Measurements from ENCODE around the gene AICDA. TPM values are rescaled to one million over a fixed set of nuclear protein-coding genes. Genes with fewer than 3 reads are reported as not detected.

AICDA gene
- total RNA-seq, 1 experiment from 2014 or later = 0.22 TPM

DNA sequence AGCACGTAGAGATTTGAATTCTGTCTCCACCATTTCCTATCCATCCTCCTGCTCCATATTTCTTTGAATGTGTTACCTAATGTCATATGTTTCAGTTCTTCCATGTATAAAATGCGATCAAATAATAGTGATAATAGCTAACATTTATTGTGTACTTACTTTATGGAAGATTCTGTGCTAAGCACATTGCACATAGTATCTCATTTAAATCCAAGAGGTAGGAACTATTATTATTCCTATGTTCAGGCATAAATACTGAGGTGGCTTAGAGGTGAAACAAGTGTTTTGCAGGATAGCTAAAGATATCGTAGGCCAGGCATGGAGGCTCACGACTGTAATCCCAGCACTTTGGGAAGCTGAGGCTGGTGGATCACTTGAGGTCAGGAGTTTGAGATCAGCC is 17.5 kb upstream of the AICDA start:
- Histone ChIP-seq H3K27me3 (ENCODE audit: insufficient read depth, low read length) (no peaks in the 10 kb centered on the region), H3K9me3 (ENCODE audit: control insufficient read depth, low read depth, low read length) (no peaks in the 10 kb centered on the region), H4K91ac (ENCODE audit: insufficient read length, low read depth, low read length) (no peak overlapping the region), H2BK20ac (ENCODE audit: low read depth, low read length, poor library complexity, severe bottlenecking) (no peak overlapping the region), H4K20me1 (ENCODE audit: control insufficient read depth, insufficient read depth, insufficient read length) (no peaks in the 10 kb centered on the region), H3K4ac (ENCODE audit: low read depth, low read length) (no peak overlapping the region), H3K79me1 (ENCODE audit: insufficient read depth, low read depth, low read length, poor library complexity, severe bottlenecking) (no peaks in the 10 kb centered on the region), H2AFZ (ENCODE audit: low read length) (no peak overlapping the region), H3T11ph (ENCODE audit: low read length) (no peak overlapping the region), H3K4me2 (ENCODE audit: insufficient read depth, insufficient read length, low read length) (no peak overlapping the region), H3K23me2 (ENCODE audit: insufficient read length, low read depth, low read length, poor library complexity, severe bottlenecking) (no peaks in the 10 kb centered on the region), H2AK5ac (ENCODE audit: insufficient read length, low read length) (no peak overlapping the region), H3K27ac (ENCODE audit: insufficient read length, low read depth, low read length) (no peak overlapping the region), H2BK15ac (ENCODE audit: low read depth, low read length) (no peak overlapping the region), H2BK120ac (ENCODE audit: low read depth, low read length, poor library complexity, severe bottlenecking) (no peak overlapping the region), H3K79me2 (ENCODE audit: insufficient read depth, low read length) (no peaks in the 10 kb centered on the region), H2BK12ac (ENCODE audit: insufficient read length, low read depth, low read length) (no peak overlapping the region), H4K8ac (replicated peaks; ENCODE audit: insufficient read length, low read depth, low read length) (no peak overlapping the region), H4K5ac (ENCODE audit: insufficient read length, low read depth, low read length) (no peak overlapping the region), H2BK5ac (ENCODE audit: insufficient read length, low read length) (no peak overlapping the region), H3K14ac (ENCODE audit: insufficient read depth, low read length) (no peak overlapping the region), H3K4me1 (ENCODE audit: insufficient read depth, low read length) (peaks cover under 1% of the 10 kb centered on the region; the same call in 1 of the 2 replicates), H3K18ac (ENCODE audit: insufficient read length, low read depth, low read length) (no peak overlapping the region), H3K23ac (ENCODE audit: insufficient read length, low read depth, low read length) (no peak overlapping the region), H3K9ac (ENCODE audit: extremely low read depth, insufficient read length, low read length) (no peak overlapping the region), H3K56ac (ENCODE audit: insufficient read length, low read depth, low read length) (no peak overlapping the region)
- Mint-ChIP-seq H3K9me3 (peaks cover 6 to 13% of the 10 kb centered on the region in 2 experiments; a peak in 4 of 5 replicates), H3K4me1 (peaks cover 9 to 16% of the 10 kb centered on the region in 2 experiments), H3K36me3 (ENCODE audit: insufficient read depth in 1 of 3, low read depth in 3 of 3) (peaks cover 2 to 13% (median 5%) of the 10 kb centered on the region in 3 experiments; a peak in 3 of 7 replicates), H3K27ac (no peak overlapping the region; a peak in 1 of 7 replicates), H3K27me3 (ENCODE audit: low read depth) (peaks cover 3% of the 10 kb centered on the region; the same call in 1 of the 2 replicates), H3K4me3 (no peak overlapping the region)
- DNase-seq = no peak
- no CpG with 5 or more reads among the region's 4 CpGs for WGBS (ENCODE audit: extremely low coverage, insufficient read length, low lambda C conversion rate)
- TF ChIP-seq, protein P1, sequence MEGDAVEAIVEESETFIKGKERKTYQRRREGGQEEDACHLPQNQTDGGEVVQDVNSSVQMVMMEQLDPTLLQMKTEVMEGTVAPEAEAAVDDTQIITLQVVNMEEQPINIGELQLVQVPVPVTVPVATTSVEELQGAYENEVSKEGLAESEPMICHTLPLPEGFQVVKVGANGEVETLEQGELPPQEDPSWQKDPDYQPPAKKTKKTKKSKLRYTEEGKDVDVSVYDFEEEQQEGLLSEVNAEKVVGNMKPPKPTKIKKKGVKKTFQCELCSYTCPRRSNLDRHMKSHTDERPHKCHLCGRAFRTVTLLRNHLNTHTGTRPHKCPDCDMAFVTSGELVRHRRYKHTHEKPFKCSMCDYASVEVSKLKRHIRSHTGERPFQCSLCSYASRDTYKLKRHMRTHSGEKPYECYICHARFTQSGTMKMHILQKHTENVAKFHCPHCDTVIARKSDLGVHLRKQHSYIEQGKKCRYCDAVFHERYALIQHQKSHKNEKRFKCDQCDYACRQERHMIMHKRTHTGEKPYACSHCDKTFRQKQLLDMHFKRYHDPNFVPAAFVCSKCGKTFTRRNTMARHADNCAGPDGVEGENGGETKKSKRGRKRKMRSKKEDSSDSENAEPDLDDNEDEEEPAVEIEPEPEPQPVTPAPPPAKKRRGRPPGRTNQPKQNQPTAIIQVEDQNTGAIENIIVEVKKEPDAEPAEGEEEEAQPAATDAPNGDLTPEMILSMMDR (conservative IDR thresholded peaks at IDR 0.05) = no peak

All from H9 (cell line).